ENCODE measurements around the gene BCAR3.

BCAR3 gene

DNA sequence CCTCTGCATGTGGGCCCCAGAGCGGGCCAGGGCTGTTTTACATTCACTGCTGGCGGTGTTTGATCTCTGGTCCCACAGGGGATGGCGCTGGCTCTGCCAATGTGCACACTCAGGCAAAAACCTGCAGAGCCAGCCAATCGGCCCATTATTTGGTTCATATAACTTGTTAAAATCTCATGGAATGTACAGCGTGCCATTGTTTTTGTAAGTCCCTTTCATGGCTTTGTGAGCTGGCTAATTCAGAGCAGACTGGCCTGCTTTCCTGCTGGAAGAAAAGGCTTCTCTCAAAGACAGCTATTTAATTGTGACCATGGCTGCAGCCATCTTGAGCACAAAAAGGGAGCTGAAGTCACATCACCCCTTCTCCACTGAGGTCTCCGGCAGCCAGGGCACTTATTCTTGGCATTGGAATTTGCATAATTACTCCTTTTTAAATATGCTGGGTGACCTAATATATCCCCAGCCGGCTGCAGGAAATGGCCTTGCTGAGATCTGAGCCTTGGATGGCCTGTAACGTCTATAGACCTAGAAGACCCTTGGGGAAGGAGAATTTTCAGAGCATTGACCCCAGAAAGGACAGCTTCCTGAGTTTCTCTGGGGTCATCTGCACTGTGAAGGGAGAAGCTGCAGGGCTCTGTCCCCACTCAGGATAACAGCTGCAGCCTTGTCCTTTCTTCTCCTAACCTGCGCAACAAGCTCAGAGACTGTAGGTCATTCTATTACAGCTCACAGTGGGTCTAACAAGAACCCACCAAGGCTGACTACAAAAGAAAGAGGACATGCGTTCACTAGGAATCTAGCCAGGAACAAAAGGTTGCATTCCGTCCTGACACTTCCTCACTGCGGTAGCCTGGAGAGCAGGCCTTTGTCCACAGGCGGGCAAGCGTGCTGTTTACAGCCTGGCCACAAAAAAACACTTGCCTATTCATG, 45.8 kb downstream of the BCAR3 start:
- no peak for DNase-seq

DNA sequence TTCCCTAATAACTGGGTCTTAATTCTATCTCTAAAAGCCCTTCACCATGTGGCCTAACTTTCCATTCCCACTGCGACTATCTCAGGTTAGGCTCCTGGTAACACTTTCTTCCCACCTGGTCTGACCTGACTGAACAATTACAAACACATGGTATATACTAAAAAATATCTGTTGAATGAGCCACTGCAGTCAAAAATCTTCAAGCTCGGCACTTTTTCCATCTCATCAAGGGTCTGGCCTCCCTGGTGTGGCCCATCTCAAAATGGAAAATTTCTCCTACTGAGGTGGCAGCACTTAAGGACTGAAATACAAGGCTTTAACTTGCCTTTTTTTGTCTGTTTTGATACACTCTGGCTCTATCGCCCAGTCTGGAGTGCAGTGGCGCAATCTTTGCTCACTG, 48.3 kb downstream of the BCAR3 start:
- DNase-seq: no peak

DNA sequence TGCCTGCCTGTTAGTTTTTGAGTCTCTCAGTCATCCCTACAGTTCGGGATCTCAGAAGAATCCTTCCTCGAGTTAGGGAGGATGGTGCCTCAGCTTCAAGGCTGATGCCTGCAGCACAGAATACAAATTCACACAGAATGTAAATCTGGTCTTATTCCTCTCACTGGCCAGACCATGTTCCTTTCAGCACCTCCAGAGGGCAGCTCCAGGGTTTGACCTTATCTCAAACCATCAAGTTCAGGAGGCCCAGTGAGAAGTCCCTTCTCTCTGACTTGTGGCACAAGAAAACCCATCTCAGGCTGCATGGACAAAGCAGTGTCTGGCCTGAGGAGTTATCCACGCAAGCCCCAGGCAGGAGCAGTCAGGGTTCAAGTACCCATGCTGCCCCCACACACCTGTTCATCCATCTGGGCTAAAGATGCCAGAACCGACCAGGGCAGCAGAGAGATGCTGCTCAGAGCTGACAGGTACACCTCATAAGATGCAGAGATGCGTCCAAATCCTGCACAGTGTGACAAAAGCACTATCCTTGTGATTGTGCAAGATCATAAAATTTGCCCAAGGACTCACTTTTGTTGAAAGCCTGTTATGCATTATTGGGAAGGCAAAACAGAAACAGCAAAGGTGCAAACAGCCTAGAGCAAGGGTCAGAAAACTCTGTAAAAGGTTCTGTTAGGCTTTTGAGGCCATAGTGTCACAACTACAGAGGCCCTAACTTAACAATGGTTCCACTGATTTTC, 49.8 kb downstream of the BCAR3 start:
- no peak for DNase-seq

DNA sequence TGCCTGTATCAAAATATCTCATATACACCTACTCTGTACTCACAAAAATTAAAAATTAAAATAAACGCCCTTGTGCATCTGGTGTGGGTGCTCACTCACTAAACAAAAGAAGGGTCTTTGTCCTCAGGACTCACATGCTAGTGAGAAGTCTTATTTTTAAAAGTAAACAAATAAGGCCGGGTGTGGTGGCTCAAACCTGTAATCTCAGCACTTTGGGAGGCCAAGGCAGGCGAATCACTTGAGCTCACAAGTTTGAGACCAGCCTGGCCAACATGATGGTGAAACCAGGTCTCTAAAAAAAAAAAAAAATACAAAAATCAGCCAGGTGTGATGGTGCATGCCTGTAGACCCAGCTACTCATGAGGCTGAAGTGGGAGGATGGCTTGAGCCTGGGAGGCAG, 51.5 kb downstream of the BCAR3 start:
- no peak for DNase-seq

DNA sequence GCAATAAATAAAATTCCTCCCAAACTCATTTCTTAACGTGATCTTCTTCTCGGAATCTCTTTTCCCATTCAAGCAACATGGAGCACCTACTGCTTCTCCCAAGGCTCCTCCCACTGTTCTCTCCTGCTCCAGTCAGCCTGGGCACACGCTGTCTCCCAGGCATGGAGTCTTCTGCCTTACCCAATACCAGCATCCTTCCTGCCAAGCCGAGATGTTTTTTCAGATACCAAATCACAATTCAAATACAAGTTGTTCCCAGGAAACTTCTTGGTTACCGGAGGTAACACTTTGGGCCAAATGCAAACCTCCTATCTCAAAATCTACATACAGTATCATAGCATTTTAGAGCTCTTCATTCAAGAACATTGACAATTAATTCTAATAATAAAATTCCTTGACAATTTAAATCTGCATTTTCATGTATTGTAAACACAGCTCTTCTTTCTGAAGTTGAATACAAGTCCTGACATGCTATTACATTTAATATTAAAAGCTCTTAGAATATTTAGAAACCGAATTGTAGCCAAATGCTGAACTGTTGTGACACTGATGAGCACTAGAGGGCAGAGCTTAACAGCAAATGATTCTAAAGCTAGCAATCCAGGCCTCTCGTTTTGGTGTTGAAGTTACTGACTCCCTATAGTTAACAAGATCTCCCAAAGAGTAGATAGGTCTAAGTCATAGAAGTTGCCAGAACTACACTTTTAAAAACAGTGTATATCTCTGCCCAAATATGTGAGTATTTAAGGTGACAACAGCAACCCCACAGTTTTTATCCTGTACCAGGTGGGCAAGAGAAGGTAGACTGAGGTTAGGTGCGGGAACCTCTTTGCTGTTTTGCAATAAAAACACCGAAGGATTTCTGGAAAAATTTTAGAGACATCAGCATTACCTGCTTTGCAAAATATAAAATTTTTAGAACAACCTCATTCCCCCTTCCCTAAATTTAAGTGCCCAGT, 52.3 kb downstream of the BCAR3 start:
- DNase-seq: peak; percentile 37

DNA sequence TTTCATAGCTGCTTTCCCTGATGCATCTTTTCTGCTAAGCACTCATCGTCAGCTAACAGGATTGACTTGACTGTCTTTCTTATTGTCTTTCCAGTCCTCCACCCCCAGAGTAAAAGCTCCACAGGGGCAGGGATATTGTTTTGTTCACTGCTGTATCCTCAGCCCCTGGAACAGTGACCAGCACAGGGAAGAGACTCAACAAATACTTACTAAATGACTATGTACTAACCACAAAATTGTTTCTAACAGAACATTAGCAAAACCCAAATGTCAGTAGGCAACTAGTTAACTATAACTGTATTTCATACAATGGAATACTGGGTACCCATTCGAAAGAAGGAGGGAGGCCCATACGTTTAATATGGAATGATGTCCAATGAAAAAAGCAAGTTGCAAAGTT, 53.0 kb downstream of the BCAR3 start:
- no peak for DNase-seq

DNA sequence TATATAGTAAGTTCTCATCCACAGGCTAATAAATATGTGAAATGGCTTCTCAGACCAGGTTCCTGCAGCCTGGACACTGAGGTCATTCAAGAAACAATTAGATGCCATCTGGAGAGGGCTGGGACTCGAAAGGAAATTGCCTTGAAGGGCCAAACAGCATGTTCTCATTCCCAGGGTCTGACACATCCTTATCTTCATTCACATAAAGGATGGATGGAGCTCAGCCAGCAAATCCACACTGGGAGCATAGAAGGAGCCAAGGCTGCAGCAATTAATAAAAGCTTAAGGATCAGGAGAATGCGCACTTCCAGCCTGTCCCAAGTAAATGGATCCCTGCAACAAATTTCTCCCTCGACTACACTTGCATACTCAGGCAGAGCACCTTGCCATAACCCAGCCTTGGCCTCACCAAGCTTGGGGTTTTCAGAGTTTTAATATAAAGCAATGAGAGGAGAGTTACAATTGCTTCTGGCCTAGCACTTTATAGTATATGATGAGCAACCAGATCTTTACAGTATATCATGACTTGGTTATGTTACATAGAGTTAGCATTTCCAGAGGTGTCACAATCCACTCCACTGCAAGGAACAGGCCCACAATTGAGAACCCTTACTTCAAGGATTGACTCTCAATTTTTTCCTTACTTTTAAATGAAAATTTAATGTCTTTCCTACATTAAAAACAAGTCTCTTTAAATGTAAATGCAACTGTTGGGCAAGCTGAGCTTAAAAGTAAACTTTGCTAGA, 55.9 kb downstream of the BCAR3 start:
- no peak for DNase-seq

DNA sequence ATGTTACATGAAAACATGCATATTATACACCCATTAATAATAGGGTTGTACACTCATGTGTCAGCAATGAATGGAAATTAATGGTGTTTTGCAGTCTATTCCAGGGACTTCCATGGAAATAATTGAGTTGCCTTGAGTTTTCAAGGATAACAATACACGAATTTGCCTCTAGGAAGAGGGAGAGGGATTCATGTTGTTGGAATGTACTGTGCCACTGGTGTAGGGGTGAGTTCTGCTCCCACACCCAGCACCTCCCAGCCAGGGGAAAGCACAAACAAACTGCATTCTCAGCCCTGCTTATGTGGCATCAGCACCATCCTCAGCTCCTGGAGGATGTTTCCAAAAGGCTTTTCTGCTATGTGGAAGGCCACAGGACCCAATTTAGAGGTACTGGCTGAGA, 57.8 kb downstream of the BCAR3 start:
- no peak for DNase-seq

DNA sequence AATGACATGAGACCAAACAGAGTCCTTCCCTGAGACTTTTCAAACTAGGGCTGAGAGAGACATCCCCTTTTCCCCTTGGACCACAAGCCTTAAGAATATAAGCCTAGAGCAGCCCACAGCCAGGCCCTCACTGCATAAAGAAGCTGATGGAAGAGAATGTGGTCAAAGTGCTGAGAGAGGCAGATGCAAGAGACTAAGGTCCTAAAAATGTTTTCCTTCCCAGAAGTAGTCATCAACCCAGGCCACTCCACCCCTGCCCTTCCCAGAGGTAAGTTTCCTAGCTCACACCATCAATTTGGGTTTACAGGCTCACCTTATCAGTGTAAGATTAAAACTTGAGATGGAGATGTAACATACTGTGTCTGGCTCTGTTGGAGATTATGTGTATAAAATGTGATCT, 58.2 kb downstream of the BCAR3 start:
- no peak for DNase-seq

DNA sequence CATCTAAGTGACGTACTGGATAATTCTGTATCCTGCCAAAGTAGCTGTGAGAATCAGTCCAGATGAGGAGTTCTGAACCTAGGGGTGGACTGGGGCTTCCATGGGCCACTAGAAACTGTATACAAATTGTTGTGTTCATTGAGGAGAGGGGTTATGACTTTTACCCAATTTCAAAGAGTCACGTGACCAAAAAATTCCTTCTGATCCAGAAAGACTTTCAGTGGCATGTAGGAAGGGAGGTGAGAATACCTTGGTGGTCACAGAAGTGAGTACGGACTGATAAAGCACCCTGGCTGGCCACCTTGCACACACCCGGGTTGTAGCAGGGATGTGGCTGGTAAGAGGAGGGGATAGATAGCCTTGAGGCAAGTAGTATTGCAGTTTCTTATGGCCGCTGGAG, 60.4 kb downstream of the BCAR3 start:
- DNase-seq: no peak

DNA sequence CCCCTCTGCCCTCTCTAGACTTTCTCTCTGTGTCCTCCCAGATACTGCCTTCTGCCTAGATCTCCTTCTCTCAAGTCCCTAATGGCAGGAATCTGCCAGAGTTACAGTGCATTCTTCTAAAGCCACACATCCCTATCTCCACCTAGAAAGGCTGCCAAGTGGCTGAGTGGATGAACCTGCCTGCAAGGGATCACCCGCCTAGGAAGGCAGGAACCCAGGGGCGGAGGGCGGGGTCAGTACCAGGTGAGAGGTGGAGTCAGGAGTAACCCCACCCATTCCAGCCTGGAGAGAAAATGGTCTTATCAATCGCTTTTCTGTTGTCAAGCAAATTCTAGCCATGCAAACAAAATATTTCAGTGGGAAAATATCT, 60.8 kb downstream of the BCAR3 start:
- no peak for DNase-seq

DNA sequence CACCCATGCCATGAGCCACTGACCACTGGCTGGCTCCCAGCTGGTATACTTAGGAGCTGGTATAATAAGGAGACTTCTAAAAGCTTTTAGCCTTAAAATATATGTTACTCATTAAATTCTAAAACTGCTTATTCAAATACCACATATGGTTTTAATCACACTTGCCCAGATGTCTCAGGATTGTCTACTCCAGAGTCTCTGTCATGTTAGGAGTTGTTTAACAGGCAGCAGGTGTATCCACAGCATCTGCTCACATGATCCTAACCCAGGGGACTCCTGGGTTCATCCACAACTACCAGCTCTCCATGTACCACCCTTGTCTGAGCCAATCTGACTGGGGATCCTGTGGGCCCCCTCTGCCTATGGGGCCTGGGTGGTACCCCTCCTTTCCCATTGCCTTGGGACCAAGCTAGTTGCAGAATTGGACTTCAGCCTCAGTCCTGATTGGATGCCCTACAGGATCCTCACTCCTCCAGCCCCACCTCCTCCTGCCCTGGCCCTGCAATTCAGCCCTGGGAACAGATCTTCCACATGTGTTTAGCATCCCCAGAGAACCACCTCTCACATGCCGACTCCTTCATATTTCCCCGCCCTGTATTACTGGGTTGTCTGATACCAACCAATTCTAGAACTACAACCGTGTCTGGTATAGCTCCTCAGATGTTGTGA, 61.3 kb downstream of the BCAR3 start:
- no peak for DNase-seq

DNA sequence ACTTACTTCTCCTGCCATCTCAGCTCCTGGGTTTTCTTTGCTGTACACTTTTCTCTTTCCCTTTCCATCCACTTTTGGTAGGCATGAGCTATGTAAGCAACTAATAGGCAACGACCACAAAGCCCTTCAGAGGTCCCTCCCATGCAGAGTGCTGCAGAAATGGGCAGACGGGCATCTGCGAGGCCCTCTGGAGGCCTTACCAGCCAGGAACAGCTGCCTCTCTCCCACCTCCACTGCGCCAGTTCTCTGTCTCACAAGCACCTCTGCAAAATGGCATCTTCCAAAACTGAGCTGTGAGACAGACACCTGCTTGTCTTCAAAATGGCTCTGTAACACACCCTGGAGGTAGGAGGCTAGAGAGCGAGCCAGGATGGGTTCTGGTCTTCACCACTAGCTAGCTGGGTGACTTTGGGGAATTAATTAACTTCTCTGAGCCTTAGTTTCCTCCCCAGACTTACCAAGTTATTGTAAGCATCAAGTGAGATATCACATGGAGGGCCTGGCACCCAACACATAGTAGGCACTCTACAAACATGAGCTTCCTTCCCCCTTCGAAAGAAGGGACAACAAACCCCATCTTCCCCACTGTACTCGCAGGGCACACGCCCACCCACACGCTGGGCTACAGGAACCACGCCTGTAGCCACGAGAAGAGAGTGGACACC, 62.0 kb downstream of the BCAR3 start:
- DNase-seq: no peak

DNA sequence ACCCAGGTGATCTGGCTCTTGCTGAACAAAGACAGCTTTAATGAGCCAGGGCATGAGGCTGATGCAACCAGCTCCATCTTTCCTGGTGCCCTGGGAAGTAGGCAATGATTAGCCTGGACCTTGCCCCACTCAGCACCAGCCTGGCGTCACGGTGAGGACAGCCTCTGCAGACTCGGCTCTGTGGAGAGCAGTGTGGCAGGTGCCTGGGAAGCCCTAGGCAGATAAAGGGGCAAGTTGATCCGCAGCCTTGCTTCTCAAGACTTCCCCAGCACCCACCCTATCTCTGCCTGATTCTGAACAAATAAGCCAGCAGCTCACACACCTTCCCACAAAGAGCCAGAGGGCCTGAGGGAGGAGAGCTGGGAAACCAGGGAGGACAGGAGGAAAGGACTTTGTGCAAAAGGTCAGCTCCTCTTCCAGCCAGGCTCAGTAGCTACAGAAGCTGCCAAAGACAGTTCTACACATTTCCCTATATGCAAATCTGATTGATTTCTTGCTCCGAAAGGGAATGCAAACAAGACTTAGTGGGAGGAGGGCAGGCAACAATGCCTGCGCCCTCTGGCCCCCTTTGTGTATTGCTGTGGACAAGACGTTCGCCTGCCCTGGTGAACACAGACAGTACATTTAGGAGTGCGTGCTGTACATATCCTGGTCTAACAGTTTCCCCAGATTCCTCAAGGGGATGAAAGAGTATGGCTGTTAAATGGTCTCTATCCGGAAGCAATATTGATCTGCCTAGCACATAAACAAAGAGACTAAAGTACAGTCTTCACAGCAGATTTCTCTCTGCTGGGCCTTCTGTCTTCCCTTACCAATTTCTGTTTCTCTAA, 63.8 kb downstream of the BCAR3 start:
- no peak for DNase-seq

DNA sequence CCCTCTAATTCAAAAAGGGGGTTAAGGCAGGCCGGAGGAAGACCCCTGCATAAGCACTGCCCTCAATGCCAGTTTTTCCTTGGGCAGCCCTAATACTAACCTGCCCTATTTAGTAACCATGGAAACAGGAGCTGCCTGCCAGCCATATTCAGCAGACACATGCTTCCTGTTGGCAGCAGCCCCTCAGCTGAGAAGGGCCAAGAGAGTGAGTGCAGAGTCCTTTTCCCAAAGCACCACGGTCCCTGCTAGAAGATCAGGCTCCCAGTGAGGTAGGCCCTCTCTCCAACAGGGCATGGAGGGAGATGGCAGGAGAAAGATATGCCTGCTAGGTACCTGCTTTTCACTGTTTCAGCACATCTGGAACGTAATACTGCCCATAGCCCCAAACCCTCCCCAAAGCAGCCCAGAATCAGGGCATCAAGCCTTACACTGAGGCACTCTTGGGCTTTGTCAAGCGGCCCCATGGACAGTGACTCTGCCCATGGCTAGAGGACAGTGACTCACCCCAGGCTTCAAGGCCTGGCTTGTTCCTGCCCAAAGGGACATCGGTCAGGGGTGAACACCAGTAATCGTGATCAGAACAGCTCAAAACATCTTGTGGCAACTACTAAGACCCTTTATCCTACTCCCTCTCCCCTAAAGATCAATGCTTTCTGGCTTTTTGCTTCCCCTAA, 64.5 kb downstream of the BCAR3 start:
- no peak for DNase-seq

DNA sequence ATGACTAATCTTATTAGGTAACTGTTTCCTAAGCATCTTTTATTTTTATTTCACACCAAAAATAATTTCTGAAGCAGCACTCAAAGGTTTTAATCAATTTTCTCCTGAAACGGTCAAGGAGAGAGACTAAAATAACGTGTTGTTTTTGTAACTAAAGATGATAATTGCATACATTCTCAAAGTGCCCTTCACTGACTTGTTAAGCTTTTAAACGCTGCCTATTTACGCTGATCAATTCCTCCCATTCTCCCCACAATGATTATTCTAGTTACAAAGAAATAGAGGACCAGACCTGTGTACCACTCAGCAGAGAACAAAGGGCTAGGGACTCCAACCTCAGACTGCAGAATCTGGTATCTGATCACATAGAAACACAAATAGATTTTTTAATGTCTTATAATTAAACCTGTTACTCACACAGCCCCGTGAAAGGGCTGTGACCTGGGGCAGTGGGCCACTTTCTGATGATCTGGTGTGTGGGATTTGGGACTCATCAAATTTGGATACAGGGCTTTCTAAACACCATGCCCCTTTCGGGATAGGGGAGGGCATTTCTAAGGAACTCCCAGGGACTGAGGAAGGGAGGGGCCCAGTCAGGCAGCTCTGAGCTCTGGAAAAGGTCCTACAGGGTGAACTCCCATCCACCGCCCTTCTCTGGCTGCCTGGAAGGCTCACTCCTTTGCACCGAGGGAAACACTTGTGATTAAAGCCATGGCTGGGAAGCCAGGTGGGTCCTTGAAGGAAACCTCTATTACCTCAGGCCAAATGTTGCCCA, 65.2 kb downstream of the BCAR3 start:
- no peak for DNase-seq

DNA sequence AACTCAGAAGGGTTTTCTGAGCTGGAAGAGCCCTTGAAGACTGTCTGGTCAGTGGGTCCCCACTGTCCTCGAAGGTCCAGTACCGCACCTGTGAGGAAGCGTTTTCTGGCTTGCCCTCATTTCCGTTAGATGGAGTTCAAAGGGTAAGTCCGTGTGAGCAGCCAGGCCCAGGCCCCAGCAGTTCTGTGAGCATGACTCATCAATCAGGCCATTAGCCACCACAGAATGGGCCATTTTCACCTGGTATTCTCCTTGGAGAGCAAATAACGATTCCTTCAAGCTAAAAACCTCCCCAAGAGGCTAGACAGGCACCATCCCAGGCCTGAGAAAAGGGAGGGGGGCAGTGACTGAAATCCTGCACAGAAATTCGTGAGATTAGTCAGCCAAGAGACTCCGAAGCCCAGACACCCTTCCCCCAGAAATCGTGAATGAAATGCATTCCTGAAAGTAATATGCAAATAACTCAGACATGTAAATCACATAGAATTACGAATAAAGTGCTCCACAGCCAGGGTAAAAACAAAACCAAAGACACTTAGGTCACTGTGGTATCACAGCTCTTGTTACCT, 66.0 kb downstream of the BCAR3 start:
- no peak for DNase-seq

DNA sequence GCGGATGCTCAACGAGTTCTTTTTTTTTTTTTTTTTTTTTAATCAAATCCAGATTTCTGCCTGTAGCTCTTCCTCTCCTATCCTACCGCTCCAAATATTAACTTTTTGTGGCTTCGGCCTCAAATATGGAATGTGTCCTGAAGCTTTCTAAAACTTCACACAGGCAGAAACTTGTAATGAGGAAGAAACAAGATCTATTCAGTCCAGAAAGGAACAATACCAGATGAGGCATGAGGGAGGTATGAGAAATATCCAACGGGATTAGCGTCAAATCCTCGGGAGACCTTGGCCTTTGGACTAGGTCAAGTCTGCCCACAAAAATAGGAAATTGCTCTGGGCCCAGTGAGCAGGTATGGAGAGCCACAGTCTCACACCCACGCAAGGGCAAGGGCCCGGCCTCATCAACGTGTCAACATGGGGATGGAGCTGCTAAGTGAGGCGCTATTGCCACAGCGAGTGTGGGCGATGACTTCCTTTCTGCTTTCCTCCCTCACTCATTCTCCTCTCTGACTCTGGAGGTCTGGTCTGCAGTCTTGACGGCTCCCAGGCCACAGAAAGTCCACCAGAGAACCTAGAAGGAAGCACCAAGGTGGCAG, 66.6 kb downstream of the BCAR3 start:
- DNase-seq: no peak
